ENCODE results near the gene PDE4D. TPM values are rescaled to one million over a fixed set of nuclear protein-coding genes. Genes with fewer than 3 reads are reported as not detected.

PDE4D gene
- polyA plus RNA-seq, 1 donor (not counting 4 experiments of a cell fraction or from before 2014, with no cell fraction given), result 3.6 TPM

DNA sequence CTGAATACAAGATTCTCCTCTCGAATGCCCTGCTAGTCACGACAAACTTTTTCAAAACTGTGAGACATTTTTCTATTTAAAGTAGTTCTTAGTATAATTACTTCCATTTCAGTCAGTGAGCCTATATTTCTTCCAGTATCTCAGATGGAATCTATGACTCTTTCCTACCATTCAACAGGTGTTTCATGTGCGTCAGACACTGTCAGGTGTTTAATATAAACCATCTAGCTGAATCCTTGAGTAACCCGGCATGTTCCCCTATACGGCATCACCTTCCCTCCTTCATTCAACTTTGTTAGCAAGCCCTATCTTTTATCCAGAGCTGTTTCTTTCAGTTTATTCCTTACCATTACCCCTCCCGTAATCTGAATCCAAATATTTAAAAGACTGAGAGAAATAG, 891.8 kb downstream of the PDE4D start:
- no peak for DNase-seq (ENCODE audit: low read depth, low spot score)
- no peak overlapping the region for H3K4me2 ChIP-seq (ENCODE audit: control insufficient read depth, extremely low read depth, insufficient read depth, low read depth, low read length)
- H3K4me1 ChIP-seq (ENCODE audit: control insufficient read depth, extremely low read depth, insufficient read depth, low read length), result no peaks in the 10 kb centered on the region
- no peaks in the 10 kb centered on the region for H3K79me2 ChIP-seq (ENCODE audit: control insufficient read depth, insufficient read depth, low read length)
- no peak overlapping the region for H2AFZ ChIP-seq (ENCODE audit: control insufficient read depth, low read length)
- no peak overlapping the region for H3K9ac ChIP-seq (ENCODE audit: control insufficient read depth, extremely low read depth, insufficient read depth, low read length)
- H3K9me3 ChIP-seq (ENCODE audit: control insufficient read depth, low read depth, low read length), result no peaks in the 10 kb centered on the region
- TF ChIP-seq, protein P1, sequence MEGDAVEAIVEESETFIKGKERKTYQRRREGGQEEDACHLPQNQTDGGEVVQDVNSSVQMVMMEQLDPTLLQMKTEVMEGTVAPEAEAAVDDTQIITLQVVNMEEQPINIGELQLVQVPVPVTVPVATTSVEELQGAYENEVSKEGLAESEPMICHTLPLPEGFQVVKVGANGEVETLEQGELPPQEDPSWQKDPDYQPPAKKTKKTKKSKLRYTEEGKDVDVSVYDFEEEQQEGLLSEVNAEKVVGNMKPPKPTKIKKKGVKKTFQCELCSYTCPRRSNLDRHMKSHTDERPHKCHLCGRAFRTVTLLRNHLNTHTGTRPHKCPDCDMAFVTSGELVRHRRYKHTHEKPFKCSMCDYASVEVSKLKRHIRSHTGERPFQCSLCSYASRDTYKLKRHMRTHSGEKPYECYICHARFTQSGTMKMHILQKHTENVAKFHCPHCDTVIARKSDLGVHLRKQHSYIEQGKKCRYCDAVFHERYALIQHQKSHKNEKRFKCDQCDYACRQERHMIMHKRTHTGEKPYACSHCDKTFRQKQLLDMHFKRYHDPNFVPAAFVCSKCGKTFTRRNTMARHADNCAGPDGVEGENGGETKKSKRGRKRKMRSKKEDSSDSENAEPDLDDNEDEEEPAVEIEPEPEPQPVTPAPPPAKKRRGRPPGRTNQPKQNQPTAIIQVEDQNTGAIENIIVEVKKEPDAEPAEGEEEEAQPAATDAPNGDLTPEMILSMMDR (optimal IDR thresholded peaks at IDR 0.05 in 1 of 3, IDR thresholded peaks at IDR 0.05 in 1 of 3, conservative IDR thresholded peaks at IDR 0.05 in 1 of 3; ENCODE audit: extremely low read depth in 1 of 3, insufficient read depth in 2 of 3, low read length in 3 of 3), result no peak
- no peak for TF ChIP-seq EZH2 (IDR thresholded peaks at IDR 0.05; ENCODE audit: low read length)
- H3K4me3 ChIP-seq (ENCODE audit: control insufficient read depth in 2 of 3, extremely low read depth in 1 of 3, insufficient read depth in 2 of 3, low read depth in 1 of 3, low read length in 3 of 3), result no peak overlapping the region
- no peak for FAIRE-seq
- no peaks in the 10 kb centered on the region for H3K9me1 ChIP-seq (ENCODE audit: control insufficient read depth, extremely low read depth, insufficient read depth, low read length)
- no peaks in the 10 kb centered on the region for H3K27me3 ChIP-seq (ENCODE audit: control insufficient read depth, extremely low read depth, insufficient read depth, low read length)
- H4K20me1 ChIP-seq (ENCODE audit: control insufficient read depth, extremely low read depth, insufficient read depth, low read length), result no peaks in the 10 kb centered on the region
- H3K27ac ChIP-seq (ENCODE audit: control insufficient read depth, insufficient read depth, low read length), result no peak overlapping the region
- no peaks in the 10 kb centered on the region for H3K36me3 ChIP-seq (ENCODE audit: control insufficient read depth in 2 of 2, extremely low read depth in 1 of 2, insufficient read depth in 2 of 2, low read length in 2 of 2)
- dilution Hi-C loops (cut with MboI; ENCODE audit: extremely low pct_ligation_motif_present, low sequenced_read_pairs), result no loop called here

DNA sequence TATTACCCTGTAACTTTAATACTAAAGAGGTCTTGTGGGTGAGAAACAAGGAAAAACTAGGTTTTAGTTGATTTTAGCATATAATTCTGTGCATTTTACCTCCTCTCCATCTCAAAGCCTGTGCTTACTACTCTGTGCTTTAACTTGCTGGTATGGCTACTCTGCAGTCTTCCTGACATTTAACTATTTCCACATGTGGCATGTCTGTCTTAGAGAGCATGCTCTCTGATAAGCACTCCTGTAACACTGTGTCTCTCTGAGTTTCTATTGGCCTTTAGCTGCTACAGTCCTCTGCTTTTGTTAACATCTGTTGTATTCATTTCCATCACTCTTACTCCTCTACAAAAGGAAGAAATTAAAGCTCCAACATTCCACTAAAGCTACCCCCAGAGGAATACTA, 892.4 kb downstream of the PDE4D start:
- H3K27ac ChIP-seq (ENCODE audit: control insufficient read depth, insufficient read depth, low read length), result no peak overlapping the region
- DNase-seq (ENCODE audit: low read depth, low spot score) (no peak), FAIRE-seq (no peak)
- H3K36me3 ChIP-seq (ENCODE audit: control insufficient read depth in 2 of 2, extremely low read depth in 1 of 2, insufficient read depth in 2 of 2, low read length in 2 of 2), result no peaks in the 10 kb centered on the region
- no peak overlapping the region for H3K4me2 ChIP-seq (ENCODE audit: control insufficient read depth, extremely low read depth, insufficient read depth, low read depth, low read length)
- H3K9me3 ChIP-seq (ENCODE audit: control insufficient read depth, low read depth, low read length), result no peaks in the 10 kb centered on the region
- no peaks in the 10 kb centered on the region for H3K79me2 ChIP-seq (ENCODE audit: control insufficient read depth, insufficient read depth, low read length)
- H3K27me3 ChIP-seq (ENCODE audit: control insufficient read depth, extremely low read depth, insufficient read depth, low read length), result no peaks in the 10 kb centered on the region
- no peak overlapping the region for H2AFZ ChIP-seq (ENCODE audit: control insufficient read depth, low read length)
- TF ChIP-seq EZH2 (IDR thresholded peaks at IDR 0.05; ENCODE audit: low read length), result no peak
- TF ChIP-seq, protein P1 (optimal IDR thresholded peaks at IDR 0.05 in 1 of 3, IDR thresholded peaks at IDR 0.05 in 1 of 3, conservative IDR thresholded peaks at IDR 0.05 in 1 of 3; ENCODE audit: extremely low read depth in 1 of 3, insufficient read depth in 2 of 3, low read length in 3 of 3), result no peak
- no peaks in the 10 kb centered on the region for H3K4me1 ChIP-seq (ENCODE audit: control insufficient read depth, extremely low read depth, insufficient read depth, low read length)
- no peak overlapping the region for H3K9ac ChIP-seq (ENCODE audit: control insufficient read depth, extremely low read depth, insufficient read depth, low read length)
- dilution Hi-C loops (cut with MboI; ENCODE audit: extremely low pct_ligation_motif_present, low sequenced_read_pairs), result no loop called here
- no peak overlapping the region for H3K4me3 ChIP-seq (ENCODE audit: control insufficient read depth in 2 of 3, extremely low read depth in 1 of 3, insufficient read depth in 2 of 3, low read depth in 1 of 3, low read length in 3 of 3)
- no peaks in the 10 kb centered on the region for H3K9me1 ChIP-seq (ENCODE audit: control insufficient read depth, extremely low read depth, insufficient read depth, low read length)
- H4K20me1 ChIP-seq (ENCODE audit: control insufficient read depth, extremely low read depth, insufficient read depth, low read length), result no peaks in the 10 kb centered on the region
